ENCODE results near the gene ATP1A4. TPM values are rescaled to one million over a fixed set of nuclear protein-coding genes. Genes with fewer than 3 reads are reported as not detected.

Gene ATP1A4
- total RNA-seq, 1 experiment from 2014 or later: not detected

GRCh38 chr1:160144921-160145320 is 6.5 kb upstream of the ATP1A4 start:
- Histone ChIP-seq H3K9me3 (ENCODE audit: control insufficient read depth, insufficient read depth, low read depth, low read length) (no peaks in the 10 kb centered on the region), H3K27me3 (ENCODE audit: control insufficient read depth, insufficient read depth, low read length) (peaks cover 7% of the 10 kb centered on the region), H3K4me1 (ENCODE audit: control insufficient read depth, insufficient read depth, low read length) (no peaks in the 10 kb centered on the region), H3K27ac (ENCODE audit: low read length) (no peak overlapping the region), H3K36me3 (ENCODE audit: control insufficient read depth, insufficient read depth, low read length) (no peaks in the 10 kb centered on the region), H3K4me3 (ENCODE audit: low read depth in 2 of 2, low read length in 2 of 2) (no peak overlapping the region)
- intact Hi-C loops (cut with micrococcal nuclease; ENCODE audit: unreplicated experiment): no loop called here
- DNase-seq (ENCODE audit: low read depth, low spot score): no peak
- no peak for ATAC-seq
- in situ Hi-C loops (cut with HindIII; ENCODE audit: low pct_unique_long_range_greater_than_20kb, low sequenced_read_pairs): no loop called here
- CTCF ChIA-PET: no interaction called here
- POLR2A ChIA-PET: no interaction called here
- TF ChIP-seq SIN3A (IDR thresholded peaks at IDR 0.05; ENCODE audit: borderline replicate concordance, insufficient read depth, low read depth, low read length) (no peak), CTCF (IDR thresholded peaks at IDR 0.05) (no peak), TCF7L2 (IDR thresholded peaks at IDR 0.05; ENCODE audit: low read depth, low read length) (no peak), REST (IDR thresholded peaks at IDR 0.05; ENCODE audit: insufficient read depth in 1 of 2, low read depth in 2 of 2, low read length in 1 of 2) (no peak), POLR2AphosphoS5 (IDR thresholded peaks at IDR 0.05; ENCODE audit: low read depth, low read length) (no peak)
- no TSS peak for BruUV-seq (replicated peaks)

- CTCF ChIA-PET: interaction anchor here (0.7 kb wide), 1 partner anchor 104 kb away, joined by 4 read pairs; no protein-coding TSS in a partner anchor
Measured at GRCh38 chr1:160146107-160146506, 5.3 kb upstream of the ATP1A4 start.

More at GRCh38 chr1:160146107-160146506, 5.3 kb upstream of the ATP1A4 start:
- no TSS peak for BruUV-seq (replicated peaks)
- ATAC-seq (no peak), DNase-seq (ENCODE audit: low read depth, low spot score) (no peak)
- H3K27ac ChIP-seq (ENCODE audit: low read length): no peak overlapping the region
- in situ Hi-C loops (cut with HindIII; ENCODE audit: low pct_unique_long_range_greater_than_20kb, low sequenced_read_pairs): no loop called here
- intact Hi-C loops (cut with micrococcal nuclease; ENCODE audit: unreplicated experiment): no loop called here
- no peak overlapping the region for H3K4me3 ChIP-seq (ENCODE audit: low read depth in 2 of 2, low read length in 2 of 2)
- POLR2A ChIA-PET: no interaction called here
- peaks cover 7% of the 10 kb centered on the region for H3K27me3 ChIP-seq (ENCODE audit: control insufficient read depth, insufficient read depth, low read length)
- H3K36me3 ChIP-seq (ENCODE audit: control insufficient read depth, insufficient read depth, low read length): no peaks in the 10 kb centered on the region
- H3K4me1 ChIP-seq (ENCODE audit: control insufficient read depth, insufficient read depth, low read length): no peaks in the 10 kb centered on the region
- no peaks in the 10 kb centered on the region for H3K9me3 ChIP-seq (ENCODE audit: control insufficient read depth, insufficient read depth, low read depth, low read length)
- TF ChIP-seq SIN3A (IDR thresholded peaks at IDR 0.05; ENCODE audit: borderline replicate concordance, insufficient read depth, low read depth, low read length): no peak
- TF ChIP-seq TCF7L2 (IDR thresholded peaks at IDR 0.05; ENCODE audit: low read depth, low read length): no peak
- no peak for TF ChIP-seq REST (IDR thresholded peaks at IDR 0.05; ENCODE audit: insufficient read depth in 1 of 2, low read depth in 2 of 2, low read length in 1 of 2)
- TF ChIP-seq POLR2AphosphoS5 (IDR thresholded peaks at IDR 0.05; ENCODE audit: low read depth, low read length): no peak
- no peak for TF ChIP-seq CTCF (IDR thresholded peaks at IDR 0.05)

Measured in Panc1 (cell line).